ES-I3 (cell line): ENCODE data around the gene COP1.

Source experiments
- H3K36me3 ChIP-seq: 2 replicates; pipeline ENCODE4 v1.6.1; 2013; ENCODE audit warnings: mild to moderate bottlenecking, low read length, control low read depth, moderate library complexity; ENCODE audit not compliant: insufficient read depth
- H3K4me1 ChIP-seq: 2 replicates; pipeline ENCODE4 v1.6.1; 2013; ENCODE audit warnings: mild to moderate bottlenecking, control low read depth, low read length; ENCODE audit not compliant: insufficient read depth
- H3K9ac ChIP-seq: 2 replicates; pipeline ENCODE4 v1.6.1; 2013; ENCODE audit warnings: low read depth, mild to moderate bottlenecking, low read length, moderate library complexity
- H3K9me3 ChIP-seq: 2 replicates; pipeline ENCODE4 v1.6.1; 2013; ENCODE audit warnings: mild to moderate bottlenecking, low read length, moderate library complexity; ENCODE audit not compliant: control insufficient read depth, insufficient read depth

Gene COP1

GRCh38 chr1:175968486-175969172 is 238.5 kb downstream of the COP1 start:
- Histone ChIP-seq H3K4me1 (peaks cover 9% of the 10 kb centered on the region; the same call in 1 of the 2 replicates), H3K36me3 (no peaks in the 10 kb centered on the region), H3K9me3 (no peaks in the 10 kb centered on the region), H3K9ac (no peak overlapping the region)

GRCh38 chr1:175963740-175964139 is 243.3 kb downstream of the COP1 start:
- peaks cover 3% of the 10 kb centered on the region; the same call in 1 of the 2 replicates for H3K4me1 ChIP-seq
- no peak overlapping the region for H3K9ac ChIP-seq
- no peaks in the 10 kb centered on the region; the same call in 1 of the 2 replicates for H3K36me3 ChIP-seq
- H3K9me3 ChIP-seq: no peaks in the 10 kb centered on the region

- Histone ChIP-seq H3K36me3 (no peaks in the 10 kb centered on the region; the same call in 1 of the 2 replicates), H3K9me3 (no peaks in the 10 kb centered on the region), H3K4me1 (no peaks in the 10 kb centered on the region), H3K9ac (no peak overlapping the region)
These were observed 246.9 kb downstream of the COP1 start for GRCh38 chr1:175960169-175960568.

- Histone ChIP-seq H3K9ac (no peak overlapping the region), H3K4me1 (no peaks in the 10 kb centered on the region), H3K9me3 (no peaks in the 10 kb centered on the region), H3K36me3 (no peaks in the 10 kb centered on the region)
These were observed 255.5 kb downstream of the COP1 start for GRCh38 chr1:175951627-175952026.

- Histone ChIP-seq H3K4me1 (no peaks in the 10 kb centered on the region), H3K9ac (no peak overlapping the region), H3K36me3 (no peaks in the 10 kb centered on the region), H3K9me3 (no peaks in the 10 kb centered on the region)
These were observed 259.3 kb downstream of the COP1 start for GRCh38 chr1:175947771-175948170.

- 0 out of 2 replicates have a peak, but pooled peaks cover 4% of the 10 kb centered on the region for H3K36me3 ChIP-seq
- no peak overlapping the region for H3K9ac ChIP-seq
- H3K9me3 ChIP-seq: no peaks in the 10 kb centered on the region
- no peaks in the 10 kb centered on the region for H3K4me1 ChIP-seq
These were observed 262.5 kb downstream of the COP1 start for GRCh38 chr1:175944591-175944990.

GRCh38 chr1:175941164-175941563 is 265.9 kb downstream of the COP1 start:
- no peaks in the 10 kb centered on the region for H3K9me3 ChIP-seq
- 0 out of 2 replicates have a peak, but pooled peaks cover 6% of the 10 kb centered on the region for H3K36me3 ChIP-seq
- peaks cover 7% of the 10 kb centered on the region for H3K4me1 ChIP-seq
- no peak overlapping the region for H3K9ac ChIP-seq

GRCh38 chr1:175936736-175937135 is 270.4 kb downstream of the COP1 start:
- Histone ChIP-seq H3K9ac (no peak overlapping the region), H3K9me3 (no peaks in the 10 kb centered on the region), H3K36me3 (0 out of 2 replicates have a peak, but pooled peaks cover 6% of the 10 kb centered on the region), H3K4me1 (peaks cover 15% of the 10 kb centered on the region)

- Histone ChIP-seq H3K9ac (no peak overlapping the region), H3K36me3 (0 out of 2 replicates have a peak, but pooled peaks cover 3% of the 10 kb centered on the region)
These were observed 271.4 kb downstream of the COP1 start for GRCh38 chr1:175935566-175936115.

GRCh38 chr1:175935166-175935565 is 271.9 kb downstream of the COP1 start:
- 0 out of 2 replicates have a peak, but pooled peaks cover 3% of the 10 kb centered on the region for H3K36me3 ChIP-seq
- H3K9me3 ChIP-seq: 0 out of 2 replicates have a peak, but pooled peaks cover under 1% of the 10 kb centered on the region
- peaks cover 15% of the 10 kb centered on the region for H3K4me1 ChIP-seq
- H3K9ac ChIP-seq: no peak overlapping the region

More at GRCh38 chr1:175935566-175936115, 271.4 kb downstream of the COP1 start:
- Histone ChIP-seq H3K9me3 (no peaks in the 10 kb centered on the region), H3K4me1 (peaks cover 15% of the 10 kb centered on the region)

- peaks cover 15% of the 10 kb centered on the region for H3K4me1 ChIP-seq
- no peak overlapping the region for H3K9ac ChIP-seq
- H3K9me3 ChIP-seq: 0 out of 2 replicates have a peak, but pooled peaks cover 8% of the 10 kb centered on the region
- no peaks in the 10 kb centered on the region for H3K36me3 ChIP-seq
These were observed 273.3 kb downstream of the COP1 start for GRCh38 chr1:175933801-175934200.

- Histone ChIP-seq H3K9ac (no peak overlapping the region), H3K36me3 (no peaks in the 10 kb centered on the region), H3K4me1 (peaks cover 3% of the 10 kb centered on the region), H3K9me3 (0 out of 2 replicates have a peak, but pooled peaks cover 8% of the 10 kb centered on the region)
These were observed 279.1 kb downstream of the COP1 start for GRCh38 chr1:175927944-175928343.

GRCh38 chr1:175922254-175922881 is 284.7 kb downstream of the COP1 start:
- peaks cover 28% of the 10 kb centered on the region for H3K4me1 ChIP-seq
- H3K9ac ChIP-seq: no peak overlapping the region
- no peaks in the 10 kb centered on the region for H3K36me3 ChIP-seq
- H3K9me3 ChIP-seq: no peaks in the 10 kb centered on the region

- H3K9me3 ChIP-seq: no peaks in the 10 kb centered on the region
- H3K4me1 ChIP-seq: peaks cover 28% of the 10 kb centered on the region
- no peaks in the 10 kb centered on the region for H3K36me3 ChIP-seq
- no peak overlapping the region for H3K9ac ChIP-seq
These were observed 286.7 kb downstream of the COP1 start for GRCh38 chr1:175920381-175920780.
